Renal cortex interstitium (tissue), 15 donors: ENCODE results near the gene DENND4A. TPM values are rescaled to one million over a fixed set of nuclear protein-coding genes. Genes with fewer than 3 reads are reported as not detected.

Experiments
- DNase-seq, 11 donors: peaks; one replicate each; pipeline ENCODE4 v3.0.0-alpha.2; 2013; ENCODE audit warnings: low read depth in 9 of 11, low spot score in 4 of 11; ENCODE audit errors: extremely low read depth in 1 of 11
- long read RNA-seq, 16 experiments: transcript quantifications; one replicate each; lab custom pipeline, GENCODE V29; 2026
- polyA plus RNA-seq, 3 donors: library from polyadenylated mRNA; unstranded; fragments of 120-200 nt; gene quantifications; one replicate each; pipeline ENCODE4 v1.2.1, GENCODE V29; 2013; ENCODE audit not compliant: insufficient read length in 3 of 3

The DENND4A gene
- 10 to 100 TPM; 14.8 to 21.2 (median 17.0) TPM for polyA plus RNA-seq
- long read RNA-seq, donor 1 = 0 reads
- long read RNA-seq, donor 2 = 0 reads
- long read RNA-seq, donor 3, partial matches to known transcripts = 84 of 241 reads
- long read RNA-seq, donor 3, other reads (novel, unspliced or antisense) = 154 of 241 reads
- long read RNA-seq, donor 4 = 0 reads
- long read RNA-seq, donor 5 = 0 reads
- long read RNA-seq, donor 6 = 0 reads
- long read RNA-seq, donor 7, partial matches to known transcripts = 0 of 1 reads
- long read RNA-seq, donor 7, other reads (novel, unspliced or antisense) = 0 of 1 reads
- long read RNA-seq, donor 8 = 0 reads
- long read RNA-seq, donor 9, partial matches to known transcripts = 0 of 2 reads
- long read RNA-seq, donor 9, other reads (novel, unspliced or antisense) = 0 of 2 reads
- long read RNA-seq, donor 10, partial matches to known transcripts = 189 of 194 reads
- long read RNA-seq, donor 10, other reads (novel, unspliced or antisense) = 5 of 194 reads
- long read RNA-seq, donor 11 = 0 reads
- long read RNA-seq, donor 12 = 0 reads
- long read RNA-seq, donor 13 = 0 reads
- long read RNA-seq, donor 14, partial matches to known transcripts = 0 of 1 reads
- long read RNA-seq, donor 14, other reads (novel, unspliced or antisense) = 0 of 1 reads
- long read RNA-seq, donor 15 = 0 reads
- long read RNA-seq, donor 16 = 0 reads

- peak; percentile 94 to 98 (median 97) for DNase-seq
Measured at GRCh38 chr15:65792138-65792987, at the start of gene DENND4A. DENND4A (minus strand) TSS chr15:65792293; CDS start chr15:65756450, 35,843 bp downstream.

- DNase-seq = peak in 2 of 11 donors; percentile 30 to 31
Measured at GRCh38 chr15:65841121-65841930, 49.2 kb upstream of the DENND4A start.

GRCh38 chr15:65839985-65840384, 47.9 kb upstream of the DENND4A start:
- no peak for DNase-seq

- no peak for DNase-seq
Measured at GRCh38 chr15:65839354-65839901, 47.3 kb upstream of the DENND4A start.

GRCh38 chr15:65837301-65838294, 45.5 kb upstream of the DENND4A start:
- no peak for DNase-seq

GRCh38 chr15:65836665-65837064, 44.6 kb upstream of the DENND4A start:
- DNase-seq = no peak

GRCh38 chr15:65835447-65835846, 43.4 kb upstream of the DENND4A start:
- DNase-seq = peak in 2 of 11 donors; percentile 36

- no peak for DNase-seq
Measured at GRCh38 chr15:65834603-65835282, 42.6 kb upstream of the DENND4A start.

- DNase-seq = no peak
Measured at GRCh38 chr15:65833501-65834205, 41.6 kb upstream of the DENND4A start.

GRCh38 chr15:65832549-65833364, 40.7 kb upstream of the DENND4A start:
- DNase-seq = peak; percentile 60 to 85 (median 73)

GRCh38 chr15:65829130-65829764, 37.2 kb upstream of the DENND4A start:
- no peak for DNase-seq

GRCh38 chr15:65828585-65828984, 36.5 kb upstream of the DENND4A start:
- no peak for DNase-seq

GRCh38 chr15:65827065-65827464, 35.0 kb upstream of the DENND4A start:
- DNase-seq = no peak

GRCh38 chr15:65824941-65825544, 33.0 kb upstream of the DENND4A start:
- DNase-seq = no peak
